SK-N-SH (cell line): ENCODE results near the gene STRADA. TPM values are rescaled to one million over a fixed set of nuclear protein-coding genes. Genes with fewer than 3 reads are reported as not detected.

Experiments
- CTCF ChIA-PET: fragments of 300-600, 350-600 bp; formaldehyde crosslinking; extraction: SDS; loops from one replicate; lab custom pipeline; 2021; lab: Yijun Ruan, JAX
- POLR2A ChIA-PET: fragments of 350-600 bp; sonication (Branson Sonifier 250); formaldehyde crosslinking; extraction: SDS; loops from one replicate; lab custom pipeline; 2020; ENCODE audit warnings: antibody characterized with exemption, inconsistent platforms; lab: Yijun Ruan, JAX
- DNase-seq: peaks from one replicate; pipeline ENCODE4 v3.0.0; 2012
- H2AFZ ChIP-seq: fragments of 200-600 bp; sonication (generic); 2 replicates; pipeline ENCODE4 v1.8.1; 2016; ENCODE audit warnings: antibody characterized with exemption, mild to moderate bottlenecking, low read depth
- H3F3A ChIP-seq: fragments of 200-600 bp; sonication (generic); replicated peaks from 2 replicates; pipeline ENCODE3; 2016; ENCODE audit warnings: antibody characterized with exemption, mild to moderate bottlenecking; ENCODE audit not compliant: insufficient read depth
- H3K27ac ChIP-seq, 2 experiments: fragments of 200-500 bp in 1 of 2; fragments of 200-600 bp in 1 of 2; sonication (Bioruptor generic) in 1 of 2; sonication (generic), shearing (Covaris generic) in 1 of 2; 2 replicates each; pipeline versions ENCODE4 v1.5.1 to v1.6.1; 2014 to 2016; ENCODE audit warnings: low read depth in 2 of 2, inconsistent platforms in 1 of 2, low read length in 1 of 2, mild to moderate bottlenecking in 1 of 2, mixed read lengths in 1 of 2
- H3K27me3 ChIP-seq: fragments of 200-600 bp; sonication (generic), shearing (Covaris generic); 2 replicates; pipeline ENCODE4 v1.6.1; 2016; ENCODE audit warnings: mixed run types; ENCODE audit not compliant: insufficient read depth
- H3K36me3 ChIP-seq, 2 experiments: fragments of 200-500 bp in 1 of 2; fragments of 200-600 bp in 1 of 2; sonication (Bioruptor generic) in 1 of 2; sonication (generic) in 1 of 2; replicated peaks in 1 of 2; 2 replicates each; pipeline versions ENCODE3 to v1.5.1; 2014 to 2016; ENCODE audit warnings: low read length in 1 of 2, mild to moderate bottlenecking in 1 of 2; ENCODE audit not compliant: insufficient read depth in 2 of 2, control insufficient read depth in 1 of 2
- H3K4me1 ChIP-seq, 2 experiments: fragments of 200-500 bp in 1 of 2; fragments of 200-600 bp in 1 of 2; sonication (Bioruptor generic) in 1 of 2; sonication (generic), shearing (Covaris generic) in 1 of 2; 2 replicates each; pipeline versions ENCODE4 v1.5.1 to v1.6.1; 2014 to 2016; ENCODE audit warnings: low read depth in 1 of 2, low read length in 1 of 2, mixed run types in 1 of 2; ENCODE audit not compliant: insufficient read depth in 2 of 2, control insufficient read depth in 1 of 2
- H3K4me2 ChIP-seq: fragments of 200-600 bp; sonication (generic), shearing (Covaris generic); 2 replicates; pipeline ENCODE4 v1.6.1; 2017; ENCODE audit warnings: mixed run types
- H3K4me3 ChIP-seq, 2 experiments: fragments of 200-500 bp in 1 of 2; fragments of 200-600 bp in 1 of 2; sonication (Bioruptor generic) in 1 of 2; sonication (generic), shearing (Covaris generic) in 1 of 2; 2 replicates each; pipeline versions ENCODE4 v1.5.1 to v1.8.1; 2014 to 2016; ENCODE audit warnings: low read depth in 2 of 2, inconsistent platforms in 1 of 2, low read length in 1 of 2, mild to moderate bottlenecking in 1 of 2, mixed read lengths in 1 of 2, moderate library complexity in 1 of 2
- H3K79me2 ChIP-seq: fragments of 200-600 bp; sonication (generic); 2 replicates; pipeline ENCODE4 v1.8.1; 2017; ENCODE audit warnings: mild to moderate bottlenecking; ENCODE audit not compliant: insufficient read depth
- H3K9ac ChIP-seq: fragments of 200-600 bp; sonication (generic); 2 replicates; pipeline ENCODE4 v1.6.1; 2017; ENCODE audit warnings: mixed run types
- H3K9me2 ChIP-seq: fragments of 200-600 bp; sonication (generic); 2 replicates; pipeline ENCODE4 v1.6.1; 2017; ENCODE audit warnings: mixed run types
- H3K9me3 ChIP-seq: fragments of 200-600 bp; sonication (generic); 2 replicates; pipeline ENCODE4 v1.6.1; 2017; ENCODE audit warnings: mixed run types, mild to moderate bottlenecking, moderate library complexity
- H4K20me1 ChIP-seq: fragments of 200-600 bp; sonication (generic); 2 replicates; pipeline ENCODE4 v1.6.1; 2017; ENCODE audit warnings: mild to moderate bottlenecking, mixed run types; ENCODE audit not compliant: insufficient read depth
- CHD2 ChIP-seq: fragments of 150-350 bp; IDR thresholded peaks from 2 replicates; pipeline ENCODE4 v1.6.1; 2018; ENCODE audit warnings: low read length; ENCODE audit not compliant: partially characterized antibody
- EP300 ChIP-seq, 2 experiments: IDR thresholded peaks; 2 replicates each; pipeline versions ENCODE4 v1.4.0 to v1.6.1; 2012; ENCODE audit warnings: borderline replicate concordance in 1 of 2, low read depth in 1 of 2, low read length in 1 of 2
- GATA2 ChIP-seq: sonication (generic); formaldehyde crosslinking; IDR thresholded peaks from 2 replicates; pipeline ENCODE4 v1.5.0; 2020; ENCODE audit warnings: mild to moderate bottlenecking, missing genetic modification reagents
- PBX3 ChIP-seq: IDR thresholded peaks from 2 replicates; pipeline ENCODE4; 2012
- RCOR1 ChIP-seq: fragments of 150-350 bp; IDR thresholded peaks from 2 replicates; pipeline ENCODE4 v1.6.1; 2017; ENCODE audit warnings: antibody characterized with exemption, low read length
- SIN3A ChIP-seq: IDR thresholded peaks from 2 replicates; pipeline ENCODE4 v1.6.1; 2012; ENCODE audit warnings: low read depth, mild to moderate bottlenecking, low read length, moderate library complexity, borderline replicate concordance
- TCF12 ChIP-seq: IDR thresholded peaks from 2 replicates; pipeline ENCODE4 v1.4.0; 2012
- USF2 ChIP-seq: fragments of 150-350 bp; IDR thresholded peaks from 2 replicates; pipeline ENCODE4 v1.6.1; 2017; ENCODE audit warnings: antibody characterized with exemption, low read length, low read depth, borderline replicate concordance
- WGBS: methylation state at CpG from one replicate; pipeline ENCODE4 v1.1.6; 2017; ENCODE audit warnings: low lambda C conversion rate; 5-methylcytosine and 5-hydroxymethylcytosine counted together
- polyA plus RNA-seq, 3 experiments: library from polyadenylated mRNA; depleted of rRNA; stranded (reverse); fragments of >200 nt; gene quantifications; 2 replicates each; pipeline ENCODE4 v1.2.3, GENCODE V29; 2012

Gene STRADA
- polyA plus RNA-seq, 1 of the 3 experiments (the other 2 are of a cell fraction): 37.3 TPM

- H3K4me2 ChIP-seq: no peak overlapping the region
- ChIA-PET POLR2A (interaction anchor here (1.5 to 2.9 kb wide), 2 partner anchors 13 to 15 kb away, joined by 3 to 12 read pairs; no protein-coding TSS in a partner anchor), CTCF (interaction anchor here (1.0 to 17.5 kb wide), 5 partner anchors 9 to 255 kb away, joined by 3 to 233 read pairs (median 7); no protein-coding TSS in a partner anchor)
- H3K27me3 ChIP-seq: no peaks in the 10 kb centered on the region
- H3K36me3 ChIP-seq: peaks cover 22 to 45% of the 10 kb centered on the region in 2 experiments
- no peaks in the 10 kb centered on the region for H3K9me2 ChIP-seq
- no peak overlapping the region for H3K4me3 ChIP-seq
- H3K9me3 ChIP-seq: no peaks in the 10 kb centered on the region
- peaks cover 12 to 31% of the 10 kb centered on the region in 2 experiments for H3K4me1 ChIP-seq
- no peak overlapping the region for H3K9ac ChIP-seq
- WGBS: 95% methylated on average over 1 of the region's 1 CpG
- H3K27ac ChIP-seq: no peak overlapping the region; a peak in 1 of 4 replicates
- no peak for DNase-seq
- H4K20me1 ChIP-seq: peaks cover 4% of the 10 kb centered on the region; the same call in 1 of the 2 replicates
- no peak for TF ChIP-seq USF2
- no peaks in the 10 kb centered on the region for H3K79me2 ChIP-seq
- H2AFZ ChIP-seq: no peak overlapping the region
- H3F3A ChIP-seq: peaks cover 8% of the 10 kb centered on the region
These were observed 60.9 kb downstream of the STRADA start for GRCh38 chr17:63680700-63681099.

GRCh38 chr17:63679214-63679613 lies 62.4 kb downstream of the STRADA start:
- POLR2A ChIA-PET: interaction anchor here (2.9 kb wide), 1 partner anchor 14 kb away, joined by 12 read pairs; no protein-coding TSS in a partner anchor
- TF ChIP-seq TCF12: no peak
- TF ChIP-seq RCOR1: no peak
- TF ChIP-seq SIN3A: no peak
- no peak for TF ChIP-seq PBX3
- no peak for TF ChIP-seq CHD2
- Histone ChIP-seq H2AFZ (no peak overlapping the region), H3K36me3 (peaks cover 20 to 38% of the 10 kb centered on the region in 2 experiments), H3K4me3 (no peak overlapping the region), H3K27ac (no peak overlapping the region), H3K9ac (no peak overlapping the region), H3K4me1 (peaks cover 26 to 43% of the 10 kb centered on the region in 2 experiments), H3K27me3 (no peaks in the 10 kb centered on the region), H3K4me2 (no peak overlapping the region), H3K79me2 (no peaks in the 10 kb centered on the region), H4K20me1 (peaks cover 4% of the 10 kb centered on the region; the same call in 1 of the 2 replicates), H3K9me2 (no peaks in the 10 kb centered on the region), H3F3A (peaks cover 20% of the 10 kb centered on the region), H3K9me3 (no peaks in the 10 kb centered on the region)
- CTCF ChIA-PET: interaction anchor here (0.5 to 17.5 kb wide), 5 partner anchors 13 to 411 kb away, joined by 3 to 233 read pairs (median 3); no protein-coding TSS in a partner anchor
- DNase-seq: no peak
- 91% methylated on average over 5 of the region's 5 CpGs for WGBS

DNA sequence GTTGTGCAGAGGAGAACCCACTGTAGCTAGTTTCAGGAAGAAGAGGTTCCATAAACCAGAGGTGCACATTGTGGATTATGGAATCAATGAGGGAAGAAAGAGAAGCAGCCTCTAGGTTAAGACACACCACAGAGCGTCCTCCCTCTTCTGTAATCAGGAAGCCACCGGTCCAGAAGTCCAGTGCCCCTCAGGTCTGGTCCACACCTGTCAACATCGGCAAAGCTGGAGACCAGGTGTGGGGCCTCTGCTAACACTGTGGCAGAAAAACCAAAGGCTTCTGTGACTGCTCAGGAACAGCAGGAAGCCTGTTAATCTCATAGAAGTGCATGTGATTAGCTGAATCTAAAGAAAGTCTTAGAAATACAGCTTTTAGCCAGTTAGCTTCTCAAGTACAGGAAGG lies 65.0 kb downstream of the STRADA start:
- no peaks in the 10 kb centered on the region for H3K79me2 ChIP-seq
- ChIA-PET CTCF (interaction anchor here (1.5 to 17.5 kb wide), 7 partner anchors 10 to 251 kb away, joined by 3 to 233 read pairs (median 13); no protein-coding TSS in a partner anchor), POLR2A (interaction anchor here (0.5 to 3.0 kb wide), 11 partner anchors 11 to 244 kb away, joined by 4 to 36 read pairs (median 7); partner anchors contain the start of gene MAP3K3)
- no peak overlapping the region for H2AFZ ChIP-seq
- H3K9me2 ChIP-seq: no peaks in the 10 kb centered on the region
- H3K27me3 ChIP-seq: no peaks in the 10 kb centered on the region
- H3K9ac ChIP-seq: no peak overlapping the region; the same call in 1 of the 2 replicates
- H3K27ac ChIP-seq: peak overlapping the region; percentile 65 to 97; a peak in 3 of 4 replicates
- H3K36me3 ChIP-seq: peaks cover 3 to 25% of the 10 kb centered on the region in 2 experiments
- H3F3A ChIP-seq: peaks cover 20% of the 10 kb centered on the region
- peaks cover 4% of the 10 kb centered on the region; the same call in 1 of the 2 replicates for H4K20me1 ChIP-seq
- H3K4me2 ChIP-seq: peak overlapping the region; percentile 80
- DNase-seq: no peak
- H3K9me3 ChIP-seq: no peaks in the 10 kb centered on the region
- 69% methylated on average over 3 of the region's 3 CpGs for WGBS
- H3K4me3 ChIP-seq: no peak overlapping the region
- 0 out of 2 replicates have a peak, but pooled peaks have one; percentile 8 for TF ChIP-seq GATA2
- no peak for TF ChIP-seq EP300 (IDR thresholded peaks at IDR 0.05; ENCODE audit: borderline replicate concordance in 1 of 2, low read depth in 1 of 2, low read length in 1 of 2)
- peaks cover 26 to 45% of the 10 kb centered on the region in 2 experiments for H3K4me1 ChIP-seq
